ENCODE results near the gene AKAP5.

AKAP5 gene

GRCh38 chr14:64465831-64466554 lies 694 bp downstream of the AKAP5 start:
- DNase-seq (ENCODE audit: low read depth in 1 of 2, low spot score in 1 of 2), result peak; percentile 20 to 29
- TF ChIP-seq JUND (IDR thresholded peaks at IDR 0.05; ENCODE audit: low read depth), result no peak

GRCh38 chr14:64467101-64467500 lies 1.8 kb downstream of the AKAP5 start:
- TF ChIP-seq JUND (IDR thresholded peaks at IDR 0.05; ENCODE audit: low read depth), result no peak
- in situ Hi-C loops (cut with HindIII; ENCODE audit: low pct_unique_long_range_greater_than_20kb, low sequenced_read_pairs), result no loop called here
- no peak for DNase-seq (ENCODE audit: low read depth in 1 of 2, low spot score in 1 of 2)

More at GRCh38 chr14:64465831-64466554, 694 bp downstream of the AKAP5 start:
- in situ Hi-C loops (cut with HindIII; ENCODE audit: low pct_unique_long_range_greater_than_20kb, low sequenced_read_pairs), result no loop called here

- in situ Hi-C loops (cut with HindIII; ENCODE audit: low pct_unique_long_range_greater_than_20kb, low sequenced_read_pairs), result no loop called here
- TF ChIP-seq JUND (IDR thresholded peaks at IDR 0.05; ENCODE audit: low read depth), result no peak
- DNase-seq (ENCODE audit: low read depth in 1 of 2, low spot score in 1 of 2), result no peak
These were observed 2.3 kb downstream of the AKAP5 start for GRCh38 chr14:64467566-64467965.

GRCh38 chr14:64468451-64468850 lies 3.2 kb downstream of the AKAP5 start:
- in situ Hi-C loops (cut with HindIII; ENCODE audit: low pct_unique_long_range_greater_than_20kb, low sequenced_read_pairs), result no loop called here
- DNase-seq (ENCODE audit: low read depth in 1 of 2, low spot score in 1 of 2), result no peak
- TF ChIP-seq JUND (IDR thresholded peaks at IDR 0.05; ENCODE audit: low read depth), result no peak

GRCh38 chr14:64474041-64474440 lies 8.7 kb downstream of the AKAP5 start:
- TF ChIP-seq JUND (IDR thresholded peaks at IDR 0.05; ENCODE audit: low read depth), result no peak
- no peak for DNase-seq (ENCODE audit: low read depth in 1 of 2, low spot score in 1 of 2)
- in situ Hi-C loops (cut with HindIII; ENCODE audit: low pct_unique_long_range_greater_than_20kb, low sequenced_read_pairs), result no loop called here

GRCh38 chr14:64474698-64475097 lies 9.4 kb downstream of the AKAP5 start:
- TF ChIP-seq JUND (IDR thresholded peaks at IDR 0.05; ENCODE audit: low read depth), result no peak
- no peak for DNase-seq (ENCODE audit: low read depth in 1 of 2, low spot score in 1 of 2)
- in situ Hi-C loops (cut with HindIII; ENCODE audit: low pct_unique_long_range_greater_than_20kb, low sequenced_read_pairs), result no loop called here

GRCh38 chr14:64475585-64476273 lies 10.4 kb downstream of the AKAP5 start:
- no peak for TF ChIP-seq JUND (IDR thresholded peaks at IDR 0.05; ENCODE audit: low read depth)
- in situ Hi-C loops (cut with HindIII; ENCODE audit: low pct_unique_long_range_greater_than_20kb, low sequenced_read_pairs), result no loop called here
- DNase-seq (ENCODE audit: low read depth in 1 of 2, low spot score in 1 of 2), result no peak

- no peak for DNase-seq (ENCODE audit: low read depth in 1 of 2, low spot score in 1 of 2)
- in situ Hi-C loops (cut with HindIII; ENCODE audit: low pct_unique_long_range_greater_than_20kb, low sequenced_read_pairs), result no loop called here
- no peak for TF ChIP-seq JUND (IDR thresholded peaks at IDR 0.05; ENCODE audit: low read depth)
These were observed 11.1 kb downstream of the AKAP5 start for GRCh38 chr14:64476438-64476837.

- no peak for TF ChIP-seq JUND (IDR thresholded peaks at IDR 0.05; ENCODE audit: low read depth)
- in situ Hi-C loops (cut with HindIII; ENCODE audit: low pct_unique_long_range_greater_than_20kb, low sequenced_read_pairs), result no loop called here
- DNase-seq (ENCODE audit: low read depth in 1 of 2, low spot score in 1 of 2), result peak; percentile 36 to 39
These were observed 13.4 kb downstream of the AKAP5 start for GRCh38 chr14:64478634-64479250.

- in situ Hi-C loops (cut with HindIII; ENCODE audit: low pct_unique_long_range_greater_than_20kb, low sequenced_read_pairs), result no loop called here
- no peak for DNase-seq (ENCODE audit: low read depth in 1 of 2, low spot score in 1 of 2)
- TF ChIP-seq JUND (IDR thresholded peaks at IDR 0.05; ENCODE audit: low read depth), result no peak
These were observed 23.3 kb downstream of the AKAP5 start for GRCh38 chr14:64488590-64489099.

- DNase-seq (ENCODE audit: low read depth in 1 of 2, low spot score in 1 of 2), result no peak
- TF ChIP-seq JUND (IDR thresholded peaks at IDR 0.05; ENCODE audit: low read depth), result no peak
- in situ Hi-C loops (cut with HindIII; ENCODE audit: low pct_unique_long_range_greater_than_20kb, low sequenced_read_pairs), result no loop called here
These were observed 26.3 kb downstream of the AKAP5 start for GRCh38 chr14:64491637-64492036.

GRCh38 chr14:64493455-64493854 lies 28.2 kb downstream of the AKAP5 start:
- no peak for TF ChIP-seq JUND (IDR thresholded peaks at IDR 0.05; ENCODE audit: low read depth)
- in situ Hi-C loops (cut with HindIII; ENCODE audit: low pct_unique_long_range_greater_than_20kb, low sequenced_read_pairs), result no loop called here
- DNase-seq (ENCODE audit: low read depth in 1 of 2, low spot score in 1 of 2), result no peak

- in situ Hi-C loops (cut with HindIII; ENCODE audit: low pct_unique_long_range_greater_than_20kb, low sequenced_read_pairs), result no loop called here
- no peak for TF ChIP-seq JUND (IDR thresholded peaks at IDR 0.05; ENCODE audit: low read depth)
- DNase-seq (ENCODE audit: low read depth in 1 of 2, low spot score in 1 of 2), result no peak
These were observed 30.0 kb downstream of the AKAP5 start for GRCh38 chr14:64495252-64495651.
